SJSA1 (cell line): ENCODE results near the gene CYP24A1. TPM values are rescaled to one million over a fixed set of nuclear protein-coding genes. Genes with fewer than 3 reads are reported as not detected.

Experiments used
- DNase-seq, 2 experiments: peaks; one replicate each; pipeline ENCODE4 v3.0.0-alpha.2; 2015 to 2020; ENCODE audit warnings: low spot score in 2 of 2, low read depth in 1 of 2
- H3K27ac ChIP-seq: fragments of 250-450 bp; sonication (Bioruptor Pico); 2 replicates; pipeline ENCODE4 v1.5.1; 2020; ENCODE audit warnings: mild to moderate bottlenecking, moderate library complexity
- H3K27me3 ChIP-seq: fragments of 250-450 bp; sonication (Bioruptor Pico); replicated peaks from 2 replicates; pipeline ENCODE4 v1.5.1; 2020; ENCODE audit warnings: mild to moderate bottlenecking, moderate library complexity
- H3K36me3 ChIP-seq: fragments of 250-450 bp; sonication (Bioruptor Pico); 2 replicates; pipeline ENCODE4 v1.5.1; 2020; ENCODE audit warnings: mild to moderate bottlenecking
- H3K4me1 ChIP-seq: fragments of 250-450 bp; sonication (Bioruptor Pico); replicated peaks from 2 replicates; pipeline ENCODE4 v1.6.1; 2021; ENCODE audit warnings: mild to moderate bottlenecking
- H3K4me3 ChIP-seq: fragments of 250-450 bp; sonication (Bioruptor Pico); 2 replicates; pipeline ENCODE4 v1.5.1; 2020; ENCODE audit warnings: mild to moderate bottlenecking
- H3K9me3 ChIP-seq: fragments of 250-450 bp; sonication (Bioruptor Pico); replicated peaks from 2 replicates; pipeline ENCODE4 v1.5.1; 2020; ENCODE audit warnings: mild to moderate bottlenecking
- total RNA-seq: library from RNA; depleted of rRNA; stranded (reverse); fragments of >200 nt; shearing (Covaris generic); gene quantifications from 2 replicates; pipeline ENCODE4 v1.2.3, GENCODE V29; 2014

Gene CYP24A1
- total RNA-seq, 1 experiment from 2014 or later: not detected

DNA sequence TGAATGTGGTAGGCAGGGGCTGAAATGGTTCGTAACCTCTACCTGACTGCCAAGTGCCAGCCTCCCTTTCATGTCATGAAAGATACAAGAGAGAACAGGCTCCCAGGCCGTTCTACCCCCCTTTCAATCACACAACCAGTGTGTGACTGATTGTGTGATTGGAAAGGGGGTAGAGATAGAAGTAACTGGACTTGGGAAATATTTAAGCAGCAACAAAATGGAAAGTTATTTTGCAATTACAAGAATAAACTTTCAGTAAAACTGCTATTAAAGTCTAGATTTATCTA, 20.8 kb downstream of the CYP24A1 start:
- Histone ChIP-seq H3K4me1 (no peaks in the 10 kb centered on the region; the same call in 1 of the 2 replicates), H3K36me3 (no peaks in the 10 kb centered on the region), H3K27ac (no peak overlapping the region), H3K27me3 (no peaks in the 10 kb centered on the region), H3K9me3 (no peaks in the 10 kb centered on the region; the same call in 1 of the 2 replicates), H3K4me3 (no peak overlapping the region)
- DNase-seq: no peak

DNA sequence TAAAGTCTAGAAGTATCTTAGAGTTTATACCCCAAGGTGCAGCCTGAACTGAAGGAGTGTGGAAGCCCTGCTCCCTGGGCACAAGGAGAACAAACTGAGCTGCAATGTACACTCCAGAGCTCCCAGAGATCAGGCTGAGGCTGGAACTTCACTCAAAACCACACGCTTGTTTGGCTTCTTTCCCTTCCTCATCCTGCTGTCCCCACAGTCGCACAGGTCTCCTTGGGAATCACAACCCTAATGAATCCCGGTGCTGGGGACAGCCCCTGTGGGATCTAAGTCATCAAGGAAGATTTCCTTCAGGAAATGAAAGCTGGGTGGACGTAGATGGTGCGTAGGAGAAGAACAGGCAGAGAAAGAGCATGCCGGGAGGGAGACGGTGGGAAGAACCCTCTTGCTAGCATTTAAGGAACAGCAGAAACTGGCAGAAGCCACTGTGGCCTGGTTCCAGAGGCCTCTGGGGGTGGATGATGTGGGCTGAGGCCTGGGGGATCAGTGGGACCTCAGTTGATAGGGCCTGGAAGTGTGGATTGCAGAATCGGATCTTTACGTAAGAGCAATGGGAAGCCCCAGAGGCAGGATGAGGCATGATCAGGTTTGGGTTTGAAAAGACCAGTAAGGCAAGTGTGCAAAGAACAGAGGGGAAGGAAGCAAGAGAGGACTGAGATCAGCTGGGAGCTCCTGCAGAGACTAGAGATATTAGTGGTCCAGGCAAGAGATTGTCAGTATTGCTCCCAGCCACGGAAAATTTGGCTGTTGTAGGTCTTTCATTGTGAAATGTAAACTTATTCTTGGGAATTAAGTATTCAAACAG, 21.4 kb downstream of the CYP24A1 start:
- no peaks in the 10 kb centered on the region; the same call in 1 of the 2 replicates for H3K4me1 ChIP-seq
- no peak for DNase-seq
- H3K27ac ChIP-seq: no peak overlapping the region
- H3K9me3 ChIP-seq: no peaks in the 10 kb centered on the region; the same call in 1 of the 2 replicates
- no peaks in the 10 kb centered on the region for H3K36me3 ChIP-seq
- no peaks in the 10 kb centered on the region for H3K27me3 ChIP-seq
- no peak overlapping the region for H3K4me3 ChIP-seq

DNA sequence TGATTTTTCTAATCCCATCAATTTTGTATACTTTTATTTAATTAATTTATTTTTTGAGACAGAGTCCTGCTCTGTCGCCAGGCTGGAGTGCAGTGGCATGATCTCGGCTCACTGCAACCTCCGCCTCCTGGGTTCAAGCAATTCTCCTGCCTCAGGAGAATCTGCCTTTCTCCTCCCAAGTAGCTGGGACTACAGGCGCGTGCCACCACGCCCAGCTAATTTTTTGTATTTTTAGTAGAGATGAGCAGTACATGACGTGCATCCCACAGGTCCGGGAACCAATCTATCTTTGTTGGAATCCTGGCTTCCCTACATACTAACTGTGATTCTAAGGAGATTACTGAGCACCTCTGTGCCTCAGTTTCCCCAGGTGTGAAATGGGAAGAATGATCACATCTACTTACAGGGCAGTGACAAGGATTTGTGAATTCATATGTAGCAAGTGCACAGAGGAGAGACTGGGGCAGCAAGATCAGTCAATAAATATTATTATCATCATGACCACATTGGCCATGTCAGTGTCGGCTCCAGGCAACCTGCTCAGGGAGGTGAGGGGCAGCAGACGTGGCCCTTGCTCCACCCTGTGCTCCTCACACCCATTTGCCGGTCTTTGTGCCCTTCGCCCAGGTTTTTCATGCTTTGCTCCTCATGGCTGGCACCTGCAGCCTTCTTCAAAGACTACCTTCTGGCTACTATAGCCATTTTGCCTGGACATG, 22.1 kb downstream of the CYP24A1 start:
- Histone ChIP-seq H3K36me3 (no peaks in the 10 kb centered on the region), H3K27me3 (no peaks in the 10 kb centered on the region), H3K9me3 (no peaks in the 10 kb centered on the region; the same call in 1 of the 2 replicates), H3K4me1 (no peaks in the 10 kb centered on the region; the same call in 1 of the 2 replicates), H3K27ac (no peak overlapping the region), H3K4me3 (no peak overlapping the region)
- no peak for DNase-seq

DNA sequence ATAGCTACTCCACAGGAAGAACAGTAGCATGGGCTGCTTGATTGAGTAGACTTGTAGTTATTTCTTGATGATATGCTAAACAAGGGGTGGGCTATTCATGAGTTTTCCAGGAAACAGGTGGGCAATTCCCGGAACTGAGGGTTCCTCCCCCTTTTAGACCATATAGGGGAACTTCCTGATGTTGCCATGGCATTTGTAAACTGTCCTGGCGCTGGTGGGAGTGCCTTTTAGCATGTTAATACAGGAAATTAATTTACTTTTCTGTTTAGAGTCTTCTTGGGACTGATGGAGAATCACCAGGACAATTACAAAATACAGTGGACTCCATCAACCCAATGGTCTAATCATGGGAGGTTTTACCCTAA, 22.7 kb downstream of the CYP24A1 start:
- Histone ChIP-seq H3K4me1 (no peaks in the 10 kb centered on the region; the same call in 1 of the 2 replicates), H3K36me3 (no peaks in the 10 kb centered on the region), H3K9me3 (no peaks in the 10 kb centered on the region; the same call in 1 of the 2 replicates), H3K27ac (no peak overlapping the region), H3K4me3 (no peak overlapping the region), H3K27me3 (no peaks in the 10 kb centered on the region)
- no peak for DNase-seq

DNA sequence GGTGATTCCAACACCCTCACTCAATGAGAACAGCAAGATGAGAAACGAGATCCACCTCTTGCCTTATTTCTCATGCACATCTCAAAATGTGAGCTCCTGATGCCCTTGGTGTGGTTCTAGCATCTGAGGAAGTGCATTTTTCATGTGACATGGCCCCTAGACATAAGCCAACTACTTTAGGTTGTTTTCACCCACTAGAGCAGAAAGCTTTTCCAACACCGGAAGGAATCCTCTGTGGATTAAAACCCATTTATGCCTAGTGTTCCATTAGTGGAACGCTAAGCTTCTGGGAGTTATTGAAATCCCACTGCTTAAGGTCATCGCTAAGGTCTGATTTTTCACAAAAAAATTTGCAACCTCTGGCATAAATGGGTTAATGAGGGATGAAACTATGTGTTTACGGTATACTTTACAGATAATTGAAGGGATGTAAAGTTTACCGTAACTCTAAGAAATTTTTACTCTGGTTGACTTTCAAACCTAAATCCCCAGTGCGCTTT, 24.0 kb downstream of the CYP24A1 start:
- Histone ChIP-seq H3K27me3 (no peaks in the 10 kb centered on the region), H3K9me3 (no peaks in the 10 kb centered on the region; the same call in 1 of the 2 replicates), H3K4me1 (no peaks in the 10 kb centered on the region; the same call in 1 of the 2 replicates), H3K27ac (no peak overlapping the region), H3K4me3 (no peak overlapping the region), H3K36me3 (no peaks in the 10 kb centered on the region)
- DNase-seq: no peak

DNA sequence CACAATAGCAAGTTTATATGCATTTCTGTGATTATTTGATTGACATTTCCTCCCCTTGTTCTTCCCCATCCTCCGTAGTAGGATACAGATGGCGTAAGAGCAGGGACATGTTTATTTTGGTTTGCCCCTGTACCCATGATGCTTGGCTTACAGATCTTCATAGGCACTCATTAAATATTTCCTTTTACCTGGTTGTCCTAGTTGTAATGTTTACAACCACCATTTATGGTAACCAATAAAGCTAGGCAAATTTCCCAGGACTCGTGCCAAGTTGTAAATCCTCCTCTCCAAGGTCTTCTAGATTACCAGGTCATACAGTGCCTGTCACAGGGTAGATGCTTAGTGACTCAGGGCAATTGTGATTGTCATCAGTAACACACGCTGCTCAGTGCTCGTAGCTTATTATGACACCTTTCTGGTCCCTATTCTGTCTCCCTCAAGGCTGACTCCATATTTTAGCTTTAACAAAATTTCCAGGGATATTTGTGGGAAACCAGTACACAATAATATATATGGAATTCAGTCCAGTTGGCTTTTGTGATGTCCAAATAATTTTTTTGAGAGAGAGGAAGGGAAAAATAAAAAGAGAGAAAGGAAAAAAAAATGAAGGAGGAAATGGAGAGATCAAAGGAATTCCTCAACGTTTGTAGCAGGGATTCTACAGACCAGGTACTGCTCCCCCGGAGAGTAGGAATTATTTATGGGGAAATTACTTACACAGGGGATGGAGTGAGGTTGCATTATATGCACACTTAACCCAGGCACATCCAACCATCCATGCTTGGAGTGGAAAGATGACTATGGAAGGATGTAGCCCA, 24.6 kb downstream of the CYP24A1 start:
- Histone ChIP-seq H3K27me3 (no peaks in the 10 kb centered on the region), H3K36me3 (no peaks in the 10 kb centered on the region), H3K4me1 (no peaks in the 10 kb centered on the region; the same call in 1 of the 2 replicates), H3K4me3 (no peak overlapping the region), H3K27ac (no peak overlapping the region), H3K9me3 (no peaks in the 10 kb centered on the region; the same call in 1 of the 2 replicates)
- no peak for DNase-seq

DNA sequence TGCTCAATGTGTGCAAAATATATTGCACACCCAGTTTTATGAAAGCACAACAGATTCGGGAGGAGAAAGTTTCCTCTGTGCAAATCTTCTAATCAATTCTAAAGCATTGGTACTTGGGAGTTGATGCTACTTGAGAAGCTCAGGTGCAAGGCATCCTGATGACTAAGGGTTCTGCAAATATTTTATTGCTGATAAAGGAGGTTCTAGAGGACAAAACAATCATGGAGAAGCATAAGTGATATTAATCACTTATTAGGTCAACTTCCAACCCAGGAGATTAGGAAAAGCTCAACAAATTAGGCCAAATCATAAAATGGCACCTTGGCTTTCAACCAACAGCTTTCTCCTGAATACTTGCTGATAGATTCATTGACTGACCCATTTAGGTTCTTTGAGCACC, 27.1 kb downstream of the CYP24A1 start:
- Histone ChIP-seq H3K9me3 (peaks cover 7% of the 10 kb centered on the region; the same call in 1 of the 2 replicates), H3K27me3 (no peaks in the 10 kb centered on the region), H3K36me3 (0 out of 2 replicates have a peak, but pooled peaks cover 4% of the 10 kb centered on the region), H3K27ac (no peak overlapping the region), H3K4me1 (peaks cover 5% of the 10 kb centered on the region), H3K4me3 (no peak overlapping the region)
- DNase-seq: no peak

DNA sequence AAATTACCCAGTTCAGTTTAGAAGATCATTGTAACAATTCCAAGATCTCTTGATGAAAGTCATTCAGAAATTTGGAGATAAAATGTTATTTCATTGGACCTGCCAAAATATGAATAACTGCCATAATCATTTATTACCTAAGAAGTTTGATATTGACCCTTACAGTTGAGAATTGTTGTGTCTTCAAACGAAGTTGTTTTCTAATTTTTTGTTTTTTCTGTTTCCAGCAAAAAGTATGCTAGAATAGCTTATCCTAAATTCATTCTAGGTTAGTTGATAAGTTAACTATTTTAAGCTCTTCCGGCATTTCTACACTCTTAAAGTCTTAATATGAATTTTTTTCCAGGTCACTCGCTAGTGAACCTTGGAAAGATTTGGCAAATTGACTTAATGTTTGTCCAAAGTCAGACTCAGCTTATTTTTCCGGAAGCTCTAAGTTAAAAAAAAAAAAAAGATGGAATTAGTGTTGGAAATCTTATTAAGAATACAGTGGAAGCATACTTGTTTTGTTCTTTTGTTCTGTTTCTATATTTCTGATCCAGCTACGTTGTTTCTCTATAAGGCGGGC, 28.9 kb downstream of the CYP24A1 start:
- peaks cover 8% of the 10 kb centered on the region; the same call in 1 of the 2 replicates for H3K9me3 ChIP-seq
- H3K36me3 ChIP-seq: 0 out of 2 replicates have a peak, but pooled peaks cover 4% of the 10 kb centered on the region
- no peak overlapping the region for H3K4me3 ChIP-seq
- peaks cover 23% of the 10 kb centered on the region for H3K4me1 ChIP-seq
- no peaks in the 10 kb centered on the region for H3K27me3 ChIP-seq
- no peak overlapping the region for H3K27ac ChIP-seq
- no peak for DNase-seq

DNA sequence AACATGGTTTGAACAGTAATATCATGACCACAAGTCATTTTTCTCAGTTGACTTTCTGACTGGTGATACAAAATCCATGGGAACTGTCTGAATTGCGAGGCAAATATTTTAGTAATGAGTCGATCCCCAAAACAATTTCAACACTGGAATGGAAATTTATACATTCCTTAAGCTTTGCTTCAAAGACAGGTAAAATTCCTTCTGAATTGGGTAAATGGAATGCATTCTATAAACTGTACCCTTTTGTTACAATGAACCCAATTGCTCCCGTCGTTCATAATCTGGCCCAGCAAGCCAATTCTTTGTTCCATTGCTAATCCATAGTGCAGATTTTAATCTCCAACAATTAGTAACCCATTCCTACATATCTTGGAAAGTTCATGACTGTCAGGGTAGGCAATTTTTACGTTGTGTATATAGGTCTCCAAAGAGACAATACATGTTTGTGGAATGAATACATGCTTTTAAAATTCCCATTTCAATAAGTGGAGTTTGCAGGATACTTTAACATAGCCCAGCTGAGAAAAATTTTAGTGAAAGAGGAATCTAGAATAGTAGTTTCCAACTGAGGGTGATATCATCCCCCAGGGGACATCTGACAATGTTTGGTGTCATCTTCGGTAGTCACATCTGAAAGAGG, 32.7 kb downstream of the CYP24A1 start:
- Histone ChIP-seq H3K4me1 (peaks cover 34% of the 10 kb centered on the region), H3K4me3 (no peak overlapping the region), H3K27me3 (no peaks in the 10 kb centered on the region), H3K9me3 (peaks cover 8% of the 10 kb centered on the region; the same call in 1 of the 2 replicates), H3K27ac (peak overlapping the region; percentile 100), H3K36me3 (0 out of 2 replicates have a peak, but pooled peaks cover 4% of the 10 kb centered on the region)
- DNase-seq: peak; percentile 48 to 86

DNA sequence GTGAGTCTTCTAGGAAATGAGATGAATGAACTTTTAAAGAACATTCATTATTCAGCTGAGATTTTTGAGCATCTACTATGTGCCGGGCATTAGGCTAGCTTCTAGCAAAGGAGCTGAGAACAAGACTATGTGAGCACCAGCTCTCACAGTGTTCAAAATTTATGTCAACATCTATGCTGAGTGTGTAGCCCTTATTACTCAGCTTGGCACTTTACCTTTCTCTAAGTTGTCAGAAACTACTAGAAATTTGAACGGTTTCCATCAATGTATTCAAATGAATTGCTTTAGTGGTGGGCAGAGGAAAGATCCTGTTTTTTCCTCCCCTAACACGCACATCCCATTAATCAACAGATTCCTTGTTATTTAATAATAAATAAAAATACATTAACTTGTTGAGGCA, 33.3 kb downstream of the CYP24A1 start:
- peaks cover 34% of the 10 kb centered on the region for H3K4me1 ChIP-seq
- peaks cover 8% of the 10 kb centered on the region; the same call in 1 of the 2 replicates for H3K9me3 ChIP-seq
- H3K4me3 ChIP-seq: no peak overlapping the region
- 0 out of 2 replicates have a peak, but pooled peaks cover 4% of the 10 kb centered on the region for H3K36me3 ChIP-seq
- H3K27ac ChIP-seq: peak overlapping the region; percentile 100
- no peak for DNase-seq
- no peaks in the 10 kb centered on the region for H3K27me3 ChIP-seq

DNA sequence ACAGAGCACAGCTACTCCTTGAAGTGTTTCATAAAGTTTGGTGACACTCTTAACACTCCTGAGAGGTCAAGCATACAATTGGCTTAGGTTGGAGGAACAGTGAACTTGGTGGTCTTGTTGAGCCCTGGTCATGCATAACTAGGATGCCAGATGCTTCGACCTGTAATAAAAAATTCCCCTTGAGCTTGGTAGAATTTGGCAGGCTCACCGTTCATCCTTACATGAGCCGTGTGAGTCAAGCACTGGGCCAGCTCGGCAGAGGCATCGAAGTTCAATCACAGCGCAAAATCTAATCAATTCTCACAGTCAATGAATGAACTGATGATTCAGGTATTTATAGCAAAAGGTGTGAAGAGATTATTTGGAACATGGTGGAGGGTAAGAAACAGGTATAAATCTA, 33.7 kb downstream of the CYP24A1 start:
- H3K4me1 ChIP-seq: peaks cover 36% of the 10 kb centered on the region
- H3K27me3 ChIP-seq: no peaks in the 10 kb centered on the region
- peaks cover 9% of the 10 kb centered on the region for H3K9me3 ChIP-seq
- H3K4me3 ChIP-seq: no peak overlapping the region
- peak in 1 of 2 experiments; percentile 52 for DNase-seq
- 0 out of 2 replicates have a peak, but pooled peaks cover 4% of the 10 kb centered on the region for H3K36me3 ChIP-seq
- H3K27ac ChIP-seq: peak overlapping the region; percentile 100

DNA sequence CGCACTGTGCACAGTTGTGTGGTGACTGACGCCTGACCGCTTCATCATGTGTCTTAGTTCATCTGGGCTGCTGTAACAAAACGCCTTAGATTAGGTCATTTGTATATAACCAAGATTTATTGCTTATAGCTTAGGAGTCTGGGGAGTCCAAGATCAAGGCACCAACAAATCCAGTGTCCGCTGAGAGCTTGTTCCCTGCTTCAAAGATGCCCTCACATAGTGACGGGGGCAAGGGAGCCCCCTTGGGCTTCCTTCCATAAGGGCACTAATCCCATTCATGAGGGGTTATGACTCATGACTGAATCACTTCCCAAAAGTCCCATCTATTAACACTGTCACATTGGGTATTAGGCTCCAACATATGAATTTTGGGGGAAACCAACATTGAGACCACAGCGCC, 34.6 kb downstream of the CYP24A1 start:
- Histone ChIP-seq H3K9me3 (peaks cover 14% of the 10 kb centered on the region), H3K27me3 (no peaks in the 10 kb centered on the region), H3K4me1 (peaks cover 45% of the 10 kb centered on the region), H3K27ac (peak overlapping the region; percentile 100), H3K4me3 (no peak overlapping the region), H3K36me3 (0 out of 2 replicates have a peak, but pooled peaks cover 4% of the 10 kb centered on the region)
- DNase-seq: peak in 1 of 2 experiments; percentile 50
